HG02938 (cell line): ENCODE measurements around the gene MYBL2.

Experiments used
- ATAC-seq: cut with Tn5 transposase; IDR thresholded peaks from one replicate; pipeline ENCODE4 v1.9.1; 2021; ENCODE audit warnings: mild to moderate bottlenecking, moderate library complexity; ENCODE audit not compliant: unreplicated experiment

The MYBL2 gene

GRCh38 chr20:43681991-43682410, 15.1 kb downstream of the MYBL2 start:
- peak; percentile 91 for ATAC-seq

- peak; percentile 8 for ATAC-seq
Observed at GRCh38 chr20:43682446-43682845, 15.5 kb downstream of the MYBL2 start.

DNA sequence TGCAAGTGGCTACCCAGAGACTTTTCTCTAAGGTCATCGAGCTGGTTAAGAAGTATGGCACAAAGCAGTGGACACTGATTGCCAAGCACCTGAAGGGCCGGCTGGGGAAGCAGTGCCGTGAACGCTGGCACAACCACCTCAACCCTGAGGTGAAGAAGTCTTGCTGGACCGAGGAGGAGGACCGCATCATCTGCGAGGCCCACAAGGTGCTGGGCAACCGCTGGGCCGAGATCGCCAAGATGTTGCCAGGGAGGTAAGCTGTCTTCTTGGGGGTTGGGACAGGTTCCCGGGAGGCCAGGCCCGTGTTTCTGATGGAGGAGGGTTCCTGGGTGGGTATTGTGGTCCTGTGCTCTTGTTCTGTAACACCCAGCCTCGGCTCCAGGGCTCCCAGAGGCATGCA, 19.9 kb downstream of the MYBL2 start:
- no peak for ATAC-seq

- ATAC-seq: no peak
Observed at GRCh38 chr20:43689165-43689564, 22.3 kb downstream of the MYBL2 start.

- ATAC-seq: no peak
Observed at GRCh38 chr20:43690943-43691598, 24.2 kb downstream of the MYBL2 start.

DNA sequence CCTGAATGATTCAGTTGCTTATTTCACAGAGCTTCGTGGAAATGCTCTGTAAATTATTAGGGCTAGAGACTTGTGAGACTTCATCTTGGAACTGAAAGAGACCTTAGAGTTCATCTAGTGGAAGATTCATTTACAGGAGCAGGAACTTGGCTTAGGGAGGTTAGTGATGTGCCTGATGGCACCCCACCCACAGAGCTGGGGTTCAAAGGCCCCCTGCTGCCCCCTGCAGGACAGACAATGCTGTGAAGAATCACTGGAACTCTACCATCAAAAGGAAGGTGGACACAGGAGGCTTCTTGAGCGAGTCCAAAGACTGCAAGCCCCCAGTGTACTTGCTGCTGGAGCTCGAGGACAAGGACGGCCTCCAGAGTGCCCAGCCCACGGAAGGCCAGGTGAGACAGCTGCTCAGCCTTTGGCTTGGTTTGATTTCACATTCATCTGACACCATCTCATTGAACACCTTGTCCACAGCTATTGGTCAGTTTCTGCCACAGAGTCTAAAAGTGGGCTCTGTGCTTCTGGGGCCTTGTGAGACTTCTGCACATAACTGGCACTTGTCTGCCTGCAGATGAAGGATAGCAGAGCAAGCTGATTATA, 25.1 kb downstream of the MYBL2 start:
- peak; percentile 47 for ATAC-seq

GRCh38 chr20:43694763-43695162, 27.8 kb downstream of the MYBL2 start:
- ATAC-seq: no peak

DNA sequence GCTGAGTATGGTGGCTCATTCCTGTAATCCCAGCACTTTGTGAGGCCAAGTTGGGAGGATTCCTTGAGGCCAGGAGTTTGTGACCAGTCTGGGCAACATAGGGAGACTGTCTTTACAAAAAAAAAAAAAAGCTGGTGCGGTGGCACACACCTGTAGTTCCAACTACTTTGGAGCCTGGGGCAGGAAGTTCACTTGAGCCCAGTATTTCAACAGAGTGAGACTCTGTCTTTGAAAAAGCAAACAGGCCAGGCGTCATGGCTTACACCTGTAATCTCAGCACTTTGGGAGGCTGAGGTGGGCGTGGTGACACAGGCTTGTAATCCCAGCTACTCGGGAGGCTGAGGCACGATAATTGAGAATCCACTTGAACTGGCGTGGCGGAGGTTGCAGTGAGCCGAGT, 28.7 kb downstream of the MYBL2 start:
- ATAC-seq: no peak

GRCh38 chr20:43699941-43700565, 33.1 kb downstream of the MYBL2 start:
- ATAC-seq: no peak

- no peak for ATAC-seq
Observed at GRCh38 chr20:43700627-43701026, 33.7 kb downstream of the MYBL2 start.

DNA sequence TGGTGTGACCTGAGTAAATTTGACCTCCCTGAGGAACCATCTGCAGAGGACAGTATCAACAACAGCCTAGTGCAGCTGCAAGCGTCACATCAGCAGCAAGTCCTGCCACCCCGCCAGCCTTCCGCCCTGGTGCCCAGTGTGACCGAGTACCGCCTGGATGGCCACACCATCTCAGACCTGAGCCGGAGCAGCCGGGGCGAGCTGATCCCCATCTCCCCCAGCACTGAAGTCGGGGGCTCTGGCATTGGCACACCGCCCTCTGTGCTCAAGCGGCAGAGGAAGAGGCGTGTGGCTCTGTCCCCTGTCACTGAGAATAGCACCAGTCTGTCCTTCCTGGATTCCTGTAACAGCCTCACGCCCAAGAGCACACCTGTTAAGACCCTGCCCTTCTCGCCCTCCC, 35.6 kb downstream of the MYBL2 start:
- ATAC-seq: no peak

- ATAC-seq: peak; percentile 52
Observed at GRCh38 chr20:43710370-43711044, 43.6 kb downstream of the MYBL2 start.

DNA sequence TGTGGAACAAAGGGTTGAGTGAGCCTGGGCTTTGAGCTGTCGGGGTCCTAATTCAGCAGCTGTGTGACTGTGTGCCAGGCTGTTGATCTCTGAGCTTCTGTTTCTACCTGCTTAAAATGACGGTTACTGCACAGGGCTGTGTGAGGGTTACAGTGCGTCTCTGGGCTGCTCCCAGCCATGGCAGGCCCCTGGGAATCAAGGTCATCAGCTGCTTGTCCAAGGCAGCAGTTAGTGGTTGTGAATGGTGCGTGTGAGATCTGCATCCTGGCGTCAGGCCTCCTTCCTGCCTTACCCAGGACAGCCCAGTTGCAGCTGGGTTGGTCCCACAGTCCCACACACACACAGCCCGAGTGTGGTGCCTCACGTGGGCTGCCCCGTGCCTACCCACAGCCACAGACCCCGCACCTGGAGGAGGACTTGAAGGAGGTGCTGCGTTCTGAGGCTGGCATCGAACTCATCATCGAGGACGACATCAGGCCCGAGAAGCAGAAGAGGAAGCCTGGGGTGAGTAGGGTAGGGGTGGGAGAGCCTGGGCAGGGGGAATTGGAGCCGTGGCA, 44.3 kb downstream of the MYBL2 start:
- ATAC-seq: no peak

- no peak for ATAC-seq
Observed at GRCh38 chr20:43715044-43715443, 48.1 kb downstream of the MYBL2 start.

DNA sequence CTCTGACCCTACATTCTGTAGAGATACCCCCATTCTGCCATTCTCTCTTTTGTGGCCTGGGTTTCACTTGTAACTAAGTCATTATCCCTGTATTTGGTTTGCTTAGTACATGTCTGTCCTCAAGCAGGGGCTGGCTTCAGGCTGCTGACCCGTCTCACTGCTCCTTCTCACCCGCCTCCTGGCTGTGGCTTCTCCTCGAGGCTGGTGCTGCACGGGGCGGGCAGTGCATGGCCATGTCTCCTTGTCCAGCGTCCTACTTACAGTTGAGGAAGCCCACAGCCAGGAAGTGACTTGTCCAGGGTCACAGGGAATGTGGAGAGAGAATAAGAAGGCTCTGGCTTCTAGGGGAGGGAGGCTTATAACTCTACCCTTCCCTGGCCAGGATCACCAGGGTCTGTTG, 48.6 kb downstream of the MYBL2 start:
- ATAC-seq: no peak

GRCh38 chr20:43716123-43716522, 49.2 kb downstream of the MYBL2 start:
- ATAC-seq: no peak

DNA sequence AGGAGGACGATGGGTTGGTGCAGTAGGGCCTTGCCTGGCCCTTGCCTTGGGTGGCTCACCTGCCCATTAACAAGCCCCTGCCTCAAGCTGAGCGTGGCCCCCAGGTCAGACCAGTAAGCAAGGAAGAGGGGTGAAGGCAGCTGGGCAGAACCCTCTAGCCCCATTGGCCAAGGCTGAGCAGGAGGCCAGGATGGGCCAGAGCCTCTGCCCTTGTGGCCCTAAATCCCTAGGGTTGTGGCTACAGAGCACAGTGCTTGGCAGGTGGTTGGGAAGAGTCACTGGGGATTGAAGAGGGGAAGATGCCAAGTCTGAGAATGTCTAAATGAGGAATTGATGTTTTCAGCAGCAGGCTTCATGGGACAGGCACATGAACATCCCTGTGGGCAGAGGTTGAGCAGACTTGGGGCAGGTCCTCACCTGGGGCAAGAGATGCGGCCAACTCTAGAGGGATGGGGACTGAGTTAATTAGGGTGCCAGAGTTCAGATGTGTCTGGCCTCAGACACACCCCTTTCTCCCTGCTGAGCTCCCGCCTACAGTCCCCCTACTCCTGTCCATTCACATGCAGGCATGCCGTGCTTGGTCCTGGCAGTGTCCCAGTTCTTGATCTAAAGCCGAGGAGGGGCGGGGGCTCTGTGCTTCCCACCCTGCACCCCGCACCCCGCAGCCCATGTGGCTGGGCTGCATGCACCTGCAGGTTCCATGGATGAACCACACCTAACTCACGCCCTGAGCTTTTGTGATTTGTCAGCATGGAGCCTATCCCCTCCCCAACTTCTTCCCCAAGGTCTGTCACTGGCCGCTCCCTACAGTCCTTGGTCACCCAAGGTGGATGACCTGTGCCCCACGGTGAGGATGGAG, 50.1 kb downstream of the MYBL2 start:
- ATAC-seq: no peak

DNA sequence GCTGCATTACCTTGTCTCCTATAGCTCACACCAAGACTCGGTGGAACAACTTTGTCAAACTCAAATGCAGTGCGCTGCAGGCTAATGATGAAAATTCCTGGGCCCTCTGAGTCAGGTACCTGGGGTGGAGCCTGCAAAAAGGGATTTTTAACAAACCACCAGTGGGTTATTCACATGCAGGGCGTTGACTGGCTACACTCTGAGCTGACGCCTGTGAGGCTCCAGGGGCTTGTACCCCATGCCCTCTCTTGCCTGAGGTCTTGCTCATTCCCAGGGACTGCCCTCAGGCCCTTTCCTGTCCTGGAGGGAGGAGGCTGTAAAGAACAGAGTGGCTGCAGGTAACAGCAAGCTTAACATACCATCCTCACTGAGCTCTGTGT, 50.7 kb downstream of the MYBL2 start:
- ATAC-seq: no peak

- ATAC-seq: no peak
Observed at GRCh38 chr20:43720007-43720406, 53.1 kb downstream of the MYBL2 start.

- ATAC-seq: no peak
Observed at GRCh38 chr20:43721097-43721428, 54.1 kb downstream of the MYBL2 start.
